K562 (cell line): ENCODE results near the gene MPC1. TPM values are rescaled to one million over a fixed set of nuclear protein-coding genes. Genes with fewer than 3 reads are reported as not detected.

Experiments used
- ATAC-seq: fragments of 200-7000 bp; cut with Tn5 transposase; 3 replicates; pipeline ENCODE4 v1.9.1; 2020; ENCODE audit warnings: moderate library complexity
- BruUV-seq: library from RNA; stranded (reverse); fragments of 400-500 nt; replicated peaks from 2 replicates; lab custom pipeline; 2021; lab: Mats Ljungman, UMichigan
- CTCF ChIA-PET: fragments of 300-600 bp; formaldehyde crosslinking; extraction: SDS; loops from one replicate; lab custom pipeline; 2021; ENCODE audit warnings: low intra/inter-chr PET ratio; lab: Yijun Ruan, JAX
- POLR2A ChIA-PET: fragments of 300-600, 350-650 bp; sonication (Branson Sonifier 250); formaldehyde crosslinking; extraction: SDS; loops from one replicate; lab custom pipeline; 2021; ENCODE audit warnings: antibody characterized with exemption, inconsistent platforms; lab: Yijun Ruan, JAX
- DNase-seq, 4 experiments: peaks; one replicate each; pipeline versions ENCODE4 v3.0.0 to v3.0.0-alpha.2; 2011 to 2018; ENCODE audit warnings: low spot score in 3 of 4, mixed read lengths in 3 of 4; ENCODE audit errors: extremely low read depth in 1 of 4
- FAIRE-seq: peaks from 2 replicates; lab custom pipeline; 2011; peaks lifted over from hg19 to GRCh38; lab: Jason Lieb, UNC
- H2AFZ ChIP-seq: 2 replicates; pipeline ENCODE4 v1.6.0; 2011; ENCODE audit warnings: low read depth, low read length, control low read depth, inconsistent platforms
- H3K27ac ChIP-seq: fragments of 200-600 bp; 3 replicates; pipeline ENCODE4 v1.8.0; 2011; ENCODE audit warnings: low read depth, mild to moderate bottlenecking, control low read depth, inconsistent platforms, low read length, moderate library complexity, mixed read lengths; ENCODE audit errors: extremely low read depth
- H3K27me3 ChIP-seq, 2 experiments: fragments of 300-600 bp in 1 of 2; 2 replicates in 1 of 2; 3 replicates in 1 of 2; pipeline versions ENCODE4 v1.6.0 to v1.8.0; 2011; ENCODE audit warnings: inconsistent platforms in 2 of 2, low read length in 2 of 2, mild to moderate bottlenecking in 1 of 2, mixed read lengths in 1 of 2, moderate library complexity in 1 of 2; ENCODE audit not compliant: control insufficient read depth in 2 of 2, insufficient read depth in 2 of 2
- H3K36me3 ChIP-seq: fragments of 300-600 bp; 3 replicates; pipeline ENCODE4 v1.8.0; 2011; ENCODE audit warnings: mild to moderate bottlenecking, low read length, inconsistent platforms; ENCODE audit not compliant: control insufficient read depth, insufficient read depth
- H3K4me1 ChIP-seq, 2 experiments: fragments of 200-600 bp in 1 of 2; replicated peaks in 1 of 2; 2 replicates in 1 of 2; 3 replicates in 1 of 2; pipeline versions ENCODE4 v1.5.1 to v1.8.0; 2011; ENCODE audit warnings: inconsistent platforms in 2 of 2, low read length in 2 of 2, mild to moderate bottlenecking in 1 of 2, mixed read lengths in 1 of 2, moderate library complexity in 1 of 2; ENCODE audit not compliant: control insufficient read depth in 2 of 2, insufficient read depth in 2 of 2
- H3K4me2 ChIP-seq: 2 replicates; pipeline ENCODE4 v1.6.1; 2011; ENCODE audit warnings: low read length, control low read depth, inconsistent platforms, mixed read lengths; ENCODE audit not compliant: insufficient read depth
- H3K4me3 ChIP-seq: fragments of 200-600 bp; sonication (generic), shearing (Covaris generic); 2 replicates; pipeline ENCODE4 v1.5.1; 2016; ENCODE audit warnings: control low read depth, inconsistent platforms
- H3K79me2 ChIP-seq: fragments of 200-600 bp; 3 replicates; pipeline ENCODE4 v1.8.0; 2011; ENCODE audit warnings: low read length, inconsistent platforms; ENCODE audit not compliant: control insufficient read depth, insufficient read depth
- H3K9ac ChIP-seq, 2 experiments: 2 replicates each; pipeline versions ENCODE4 v1.6.0 to v1.6.1; 2011; ENCODE audit warnings: low read depth in 2 of 2, low read length in 2 of 2, control low read depth in 1 of 2, inconsistent platforms in 1 of 2, mild to moderate bottlenecking in 1 of 2, mixed read lengths in 1 of 2; ENCODE audit not compliant: insufficient read depth in 1 of 2
- H3K9me1 ChIP-seq: one replicate; pipeline ENCODE4 v1.6.0; 2011; ENCODE audit warnings: inconsistent platforms, mild to moderate bottlenecking, low read length, moderate library complexity; ENCODE audit not compliant: control insufficient read depth, insufficient read depth
- H3K9me3 ChIP-seq: replicated peaks from 2 replicates; pipeline ENCODE4 v1.5.1; 2011; ENCODE audit warnings: low read depth, low read length, inconsistent platforms; ENCODE audit not compliant: control insufficient read depth, insufficient read depth
- H4K20me1 ChIP-seq: replicated peaks from 2 replicates; pipeline ENCODE4 v1.6.1; 2011; ENCODE audit warnings: low read length, inconsistent platforms, mixed read lengths; ENCODE audit not compliant: control insufficient read depth, insufficient read depth
- CTBP1 ChIP-seq: fragments of 450-650 bp; IDR thresholded peaks from 2 replicates; pipeline ENCODE4 v1.6.1; 2016; ENCODE audit warnings: borderline replicate concordance
- EGR1 ChIP-seq: fragments of 450-650 bp; conservative IDR thresholded peaks from 2 replicates; pipeline ENCODE4 v1.6.1; 2017; ENCODE audit warnings: mild to moderate bottlenecking
- EHMT2 ChIP-seq: fragments of 450-650 bp; IDR thresholded peaks from 2 replicates; pipeline ENCODE4 v1.6.1; 2018; ENCODE audit warnings: antibody characterized with exemption
- FOXJ2 ChIP-seq: fragments of 200-800 bp; sonication (Bioruptor generic); IDR thresholded peaks from 2 replicates; pipeline ENCODE4 v1.6.1; 2016; ENCODE audit warnings: missing genetic modification characterization, missing compliant biosample characterization
- HNRNPUL1 ChIP-seq: fragments of 200-400 bp; formaldehyde crosslinking; IDR thresholded peaks from 2 replicates; pipeline ENCODE4 v1.6.1; 2017; ENCODE audit warnings: low read length
- IFI16 ChIP-seq: fragments of 250-450 bp; sonication (Bioruptor Pico); IDR thresholded peaks from 2 replicates; pipeline ENCODE4 v2.1.2; 2022; ENCODE audit warnings: mild to moderate bottlenecking, inconsistent platforms
- MAFK ChIP-seq: IDR thresholded peaks from 2 replicates; pipeline ENCODE4 v1.6.1; 2011; ENCODE audit warnings: low read length, improper control_type of control experiment
- PHF21A ChIP-seq: fragments of 450-650 bp; IDR thresholded peaks from 2 replicates; pipeline ENCODE4 v1.6.1; 2017; ENCODE audit warnings: low read depth, borderline replicate concordance
- PKNOX1 ChIP-seq: fragments of 450-650 bp; IDR thresholded peaks from 2 replicates; pipeline ENCODE4 v1.6.1; 2016
- POLR2AphosphoS5 ChIP-seq: IDR thresholded peaks from 2 replicates; pipeline ENCODE4 v1.6.1; 2011; ENCODE audit warnings: mild to moderate bottlenecking, low read depth, low read length, moderate library complexity; ENCODE audit not compliant: control insufficient read depth, insufficient read depth
- RBM22 ChIP-seq: fragments of 200-400 bp; formaldehyde crosslinking; IDR thresholded peaks from 2 replicates; pipeline ENCODE4 v1.6.1; 2018; ENCODE audit warnings: low read length, low read depth; ENCODE audit not compliant: poor library complexity, severe bottlenecking
- ZC3H4 ChIP-seq: sonication (generic); formaldehyde crosslinking; IDR thresholded peaks from 2 replicates; pipeline ENCODE4 v1.9.0; 2021; ENCODE audit warnings: missing genetic modification reagents, borderline replicate concordance
- ZNF24 ChIP-seq: fragments of 450-650 bp; IDR thresholded peaks from 2 replicates; pipeline ENCODE4 v1.6.1; 2016
- WGBS: fragments of 100-300 bp; shearing (Covaris generic); methylation state at CpG from one replicate; pipeline ENCODE4 v1.1.6; 2016; ENCODE audit warnings: low coverage, mixed read lengths; ENCODE audit not compliant: insufficient coverage; ENCODE audit errors: missing lambda C conversion rate; 5-methylcytosine and 5-hydroxymethylcytosine counted together
- in situ Hi-C: fragments of 300-500 bp; cut with MboI; formaldehyde crosslinking; loops from 4 replicates; pipeline ENCODE4 v1.15.0; 2018; ENCODE audit warnings: inconsistent platforms, mixed read lengths
- intact Hi-C: fragments of 100-400 bp; cut with micrococcal nuclease; formaldehyde crosslinking; loops from 2 replicates; pipeline ENCODE4 v1.14.2; 2022
- polyA plus RNA-seq, 8 experiments: library from polyadenylated mRNA; depleted of rRNA in 4 of 8; stranded (reverse) in 5 of 8; unstranded in 3 of 8; fragments of >200 nt; fragmentation: Nextera tagmentation in 2 of 8; fragmentation: Illumina TruSeq in 1 of 8; extraction: Ambion mirVana in 2 of 8; extraction: Trizol in 1 of 8; gene quantifications; 2 replicates each; pipeline versions ENCODE4 v1.2.1 to v1.2.3, GENCODE V29; 2011 to 2014; ENCODE audit warnings: inconsistent platforms in 1 of 8, missing spikeins in 1 of 8
- total RNA-seq, 7 experiments: library from RNA; depleted of rRNA in 6 of 7; stranded (reverse); fragments of >200 nt in 6 of 7; fragmentation: Illumina TruSeq in 2 of 7; extraction: Trizol in 2 of 7; gene quantifications; 2 replicates each; pipeline versions ENCODE4 v1.2.1 to v1.2.3, GENCODE V29; 2011 to 2021; ENCODE audit warnings: low replicate concordance in 1 of 7

Gene MPC1
- total and polyA plus RNA-seq, 9 of the 15 experiments (the other 6 are each of a cell fraction or from before 2014, with no cell fraction given), result 78.6 to 185 (median 138) TPM

GRCh38 chr6:166323395-166323794 lies 59.3 kb downstream of the MPC1 start:
- no peaks in the 10 kb centered on the region for H3K9me3 ChIP-seq
- in situ Hi-C loops (no loop called here), intact Hi-C loops (no loop called here)
- FAIRE-seq (no peak), DNase-seq (no peak), ATAC-seq (no peak)
- POLR2A ChIA-PET, result no interaction called here
- peaks cover 67% of the 10 kb centered on the region for H3K36me3 ChIP-seq
- BruUV-seq, result no TSS peak
- H3K9me1 ChIP-seq, result no peaks in the 10 kb centered on the region
- no peak overlapping the region for H3K4me2 ChIP-seq
- TF ChIP-seq ZC3H4 (no peak), RBM22 (no peak), IFI16 (CRISPR knock-in tag) (no peak)
- H3K4me3 ChIP-seq, result no peak overlapping the region
- CTCF ChIA-PET, result interaction anchor here (0.6 kb wide), 1 partner anchor 221 kb away, joined by 4 read pairs; no protein-coding TSS in a partner anchor
- no peak overlapping the region for H3K27ac ChIP-seq
- no peak overlapping the region for H3K9ac ChIP-seq
- H4K20me1 ChIP-seq, result no peaks in the 10 kb centered on the region
- H3K4me1 ChIP-seq, result peaks cover 9 to 13% of the 10 kb centered on the region in 2 experiments
- WGBS, result 95% methylated on average over 5 of the region's 5 CpGs
- no peak overlapping the region for H2AFZ ChIP-seq
- no peaks in the 10 kb centered on the region for H3K27me3 ChIP-seq
- no peaks in the 10 kb centered on the region; the same call in 2 of the 3 replicates for H3K79me2 ChIP-seq

GRCh38 chr6:166318649-166319600 lies 63.8 kb downstream of the MPC1 start:
- Histone ChIP-seq H4K20me1 (no peaks in the 10 kb centered on the region), H3K27ac (no peak overlapping the region), H3K27me3 (no peaks in the 10 kb centered on the region), H2AFZ (no peak overlapping the region), H3K79me2 (no peaks in the 10 kb centered on the region), H3K4me2 (no peak overlapping the region; the same call in 1 of the 2 replicates), H3K9me1 (no peaks in the 10 kb centered on the region), H3K4me1 (peaks cover 13% of the 10 kb centered on the region in 2 experiments), H3K36me3 (peaks cover 35% of the 10 kb centered on the region), H3K9ac (peak overlapping the region in 1 of 2 experiments; percentile 83; a peak in 1 of 4 replicates), H3K9me3 (no peaks in the 10 kb centered on the region), H3K4me3 (no peak overlapping the region)
- ChIA-PET CTCF (no interaction called here), POLR2A (interaction anchor here (0.5 to 2.1 kb wide), 6 partner anchors 9 to 57 kb away, joined by 3 to 4 read pairs (median 3); no protein-coding TSS in a partner anchor)
- peak; percentile 91 for ATAC-seq
- FAIRE-seq, result no peak
- BruUV-seq, result no TSS peak
- intact Hi-C loops (no loop called here), in situ Hi-C loops (no loop called here)
- peak in 2 of 4 experiments; percentile 63 to 69 for DNase-seq
- WGBS, result 71% methylated on average over 17 of the region's 18 CpGs
- no peak; the same call in 1 of the 2 replicates for TF ChIP-seq POLR2AphosphoS5
- peak; percentile 77 for TF ChIP-seq PKNOX1
- TF ChIP-seq MAFK, result 0 out of 2 replicates have a peak, but pooled peaks have one; percentile 12
- no peak for TF ChIP-seq FOXJ2 (tag)
- no peak for TF ChIP-seq EHMT2
- TF ChIP-seq HNRNPUL1, result no peak
- no peak for TF ChIP-seq ZNF24
- no peak for TF ChIP-seq PHF21A
- peak; percentile 39; the same call in 1 of the 2 replicates for TF ChIP-seq EGR1
- TF ChIP-seq CTBP1, result 0 out of 2 replicates have a peak, but pooled peaks have one; percentile 35
